Neural crest cell (in vitro differentiated cells): ENCODE results near the gene CYLC1. TPM values are rescaled to one million over a fixed set of nuclear protein-coding genes. Genes with fewer than 3 reads are reported as not detected.

Source experiments
- DNase-seq: peaks from one replicate; pipeline ENCODE4 v3.0.0; 2021; ENCODE audit warnings: low read depth, mixed read lengths, low spot score
- H3K27ac Mint-ChIP-seq: one replicate; pipeline ENCODE4 v1.8.0; 2021; ENCODE audit warnings: mild to moderate bottlenecking, mixed read lengths; ENCODE audit not compliant: unreplicated experiment
- H3K27me3 Mint-ChIP-seq: 2 replicates; pipeline ENCODE4 v1.8.0; 2021; ENCODE audit warnings: low read depth, mild to moderate bottlenecking, mixed read lengths
- H3K36me3 Mint-ChIP-seq: 2 replicates; pipeline ENCODE4 v1.8.0; 2021; ENCODE audit warnings: low read depth, mild to moderate bottlenecking, mixed read lengths
- H3K4me1 Mint-ChIP-seq: 2 replicates; pipeline ENCODE4 v1.8.0; 2021; ENCODE audit warnings: mixed read lengths
- H3K4me3 Mint-ChIP-seq: one replicate; pipeline ENCODE4 v1.8.0; 2021; ENCODE audit warnings: mild to moderate bottlenecking, mixed read lengths
- H3K9me3 Mint-ChIP-seq: 2 replicates; pipeline ENCODE4 v1.8.0; 2021; ENCODE audit warnings: mixed read lengths
- total RNA-seq: library from RNA; stranded (reverse); gene quantifications from 2 replicates; pipeline ENCODE4 v1.2.1, GENCODE V29; 2021
- TF ChIP-seq, protein P1 (sequence below): fragments of 200-600 bp; sonication (generic); conservative IDR thresholded peaks from 2 replicates; pipeline ENCODE4 v1.5.0; 2021; ENCODE audit warnings: antibody characterized with exemption, mild to moderate bottlenecking

The CYLC1 gene
- total RNA-seq, 1 donor from 2014 or later, result not detected

DNA sequence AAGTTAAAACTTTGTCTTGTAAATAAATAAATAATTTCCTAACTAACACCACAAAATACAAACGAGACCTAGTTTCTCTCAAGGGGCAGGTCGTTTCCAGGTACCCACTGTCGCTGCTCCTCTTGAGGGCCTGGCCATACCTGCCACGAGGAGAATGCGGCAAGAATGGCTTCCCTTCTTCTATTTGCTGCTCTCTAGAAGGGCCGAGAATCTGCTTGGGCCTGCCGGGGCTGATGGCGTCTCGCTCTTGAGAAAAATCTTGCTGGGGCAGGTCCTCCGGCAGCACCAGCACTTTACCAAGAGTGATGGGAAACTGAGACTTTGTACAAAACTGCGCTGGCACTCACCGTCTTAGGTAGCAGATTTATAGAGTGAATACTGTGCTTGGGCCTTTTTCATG is 31.5 kb downstream of the CYLC1 start:
- no peaks in the 10 kb centered on the region for H3K27me3 Mint-ChIP-seq
- no peak overlapping the region for H3K4me3 Mint-ChIP-seq
- TF ChIP-seq, protein P1, sequence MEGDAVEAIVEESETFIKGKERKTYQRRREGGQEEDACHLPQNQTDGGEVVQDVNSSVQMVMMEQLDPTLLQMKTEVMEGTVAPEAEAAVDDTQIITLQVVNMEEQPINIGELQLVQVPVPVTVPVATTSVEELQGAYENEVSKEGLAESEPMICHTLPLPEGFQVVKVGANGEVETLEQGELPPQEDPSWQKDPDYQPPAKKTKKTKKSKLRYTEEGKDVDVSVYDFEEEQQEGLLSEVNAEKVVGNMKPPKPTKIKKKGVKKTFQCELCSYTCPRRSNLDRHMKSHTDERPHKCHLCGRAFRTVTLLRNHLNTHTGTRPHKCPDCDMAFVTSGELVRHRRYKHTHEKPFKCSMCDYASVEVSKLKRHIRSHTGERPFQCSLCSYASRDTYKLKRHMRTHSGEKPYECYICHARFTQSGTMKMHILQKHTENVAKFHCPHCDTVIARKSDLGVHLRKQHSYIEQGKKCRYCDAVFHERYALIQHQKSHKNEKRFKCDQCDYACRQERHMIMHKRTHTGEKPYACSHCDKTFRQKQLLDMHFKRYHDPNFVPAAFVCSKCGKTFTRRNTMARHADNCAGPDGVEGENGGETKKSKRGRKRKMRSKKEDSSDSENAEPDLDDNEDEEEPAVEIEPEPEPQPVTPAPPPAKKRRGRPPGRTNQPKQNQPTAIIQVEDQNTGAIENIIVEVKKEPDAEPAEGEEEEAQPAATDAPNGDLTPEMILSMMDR, result no peak
- H3K4me1 Mint-ChIP-seq, result no peaks in the 10 kb centered on the region
- H3K27ac Mint-ChIP-seq, result no peak overlapping the region
- no peak for DNase-seq
- H3K9me3 Mint-ChIP-seq, result peaks cover 7% of the 10 kb centered on the region
- H3K36me3 Mint-ChIP-seq, result no peaks in the 10 kb centered on the region

DNA sequence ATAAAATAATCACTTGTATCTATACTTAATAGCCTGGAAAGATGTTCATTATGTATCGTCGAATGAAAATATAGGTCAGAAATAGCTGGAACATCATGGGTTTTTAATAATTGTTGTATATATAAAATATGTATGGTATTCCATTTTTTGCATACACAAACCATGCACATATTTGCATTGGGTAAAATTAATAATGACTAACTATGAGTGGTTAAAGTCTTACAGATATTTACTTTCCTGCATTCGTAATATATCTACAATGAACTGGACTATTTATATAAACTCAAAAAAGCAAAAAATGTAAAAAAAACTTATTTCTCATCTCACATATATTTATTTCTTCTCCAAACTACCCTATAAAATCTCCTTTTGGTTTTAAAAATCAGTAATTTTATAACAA is 46.0 kb downstream of the CYLC1 start:
- TF ChIP-seq, protein P1, result no peak
- Mint-ChIP-seq H3K4me1 (no peaks in the 10 kb centered on the region), H3K27ac (no peak overlapping the region), H3K27me3 (no peaks in the 10 kb centered on the region), H3K9me3 (peaks cover 5% of the 10 kb centered on the region), H3K36me3 (peaks cover 2% of the 10 kb centered on the region), H3K4me3 (no peak overlapping the region)
- DNase-seq, result no peak

DNA sequence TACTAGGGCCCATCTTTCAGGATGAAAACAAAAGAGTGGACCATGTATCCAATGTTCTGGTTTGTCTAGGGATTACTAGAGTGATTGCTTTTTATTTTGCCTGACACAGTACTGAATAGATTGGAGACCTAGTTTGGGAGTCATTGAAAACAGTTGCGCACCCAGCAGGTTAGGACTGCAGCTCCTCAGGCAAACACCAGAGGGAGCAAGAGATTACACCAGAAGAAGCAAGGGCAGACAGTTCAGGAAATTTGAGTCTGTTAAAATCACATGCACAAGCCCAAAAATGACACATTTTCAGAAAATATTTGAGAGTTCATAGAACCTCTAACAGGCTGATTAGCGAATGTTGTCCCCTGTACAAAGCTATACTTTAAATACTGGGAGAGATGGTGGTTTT is 55.6 kb downstream of the CYLC1 start:
- TF ChIP-seq, protein P1, result peak; percentile 67
- H3K27ac Mint-ChIP-seq, result no peak overlapping the region
- H3K4me3 Mint-ChIP-seq, result no peak overlapping the region
- no peaks in the 10 kb centered on the region for H3K4me1 Mint-ChIP-seq
- no peaks in the 10 kb centered on the region for H3K36me3 Mint-ChIP-seq
- DNase-seq, result peak; percentile 3
- H3K9me3 Mint-ChIP-seq, result peaks cover 8% of the 10 kb centered on the region
- H3K27me3 Mint-ChIP-seq, result peaks cover 11% of the 10 kb centered on the region

DNA sequence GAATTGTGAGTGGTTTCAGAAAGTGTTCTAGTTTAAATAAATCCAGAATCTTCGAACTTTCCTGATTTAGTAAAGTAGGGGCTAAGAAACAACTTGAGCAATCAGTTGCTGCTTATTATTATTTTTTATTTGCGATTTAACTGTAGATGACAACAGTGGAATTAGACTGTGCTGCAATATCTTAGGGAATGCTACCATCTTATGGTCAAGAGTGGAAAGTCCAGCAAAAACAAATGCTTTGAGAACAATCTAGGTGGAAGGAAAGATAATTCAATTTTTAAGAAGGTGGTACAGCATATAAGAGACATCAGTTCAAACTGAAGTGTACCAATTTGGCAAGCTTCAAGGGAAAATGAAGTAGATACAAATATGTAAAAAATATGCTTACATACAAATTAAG is 73.3 kb downstream of the CYLC1 start:
- Mint-ChIP-seq H3K9me3 (peaks cover 9% of the 10 kb centered on the region), H3K36me3 (no peaks in the 10 kb centered on the region), H3K27me3 (peaks cover 3% of the 10 kb centered on the region), H3K4me1 (no peaks in the 10 kb centered on the region), H3K27ac (no peak overlapping the region), H3K4me3 (no peak overlapping the region)
- no peak for DNase-seq
- TF ChIP-seq, protein P1, result peak; percentile 42
